OCI-LY3 (cell line): ENCODE data around the gene HSF5.

Experiments
- CTCF ChIP-seq: fragments of 200-600, 300-600 bp; sonication (generic); IDR thresholded peaks from 2 replicates; pipeline ENCODE4 v1.5.1; 2014; ENCODE audit warnings: antibody characterized with exemption, low read length, low read depth
- EZH2phosphoT487 ChIP-seq: fragments of 200-600 bp; shearing (Covaris generic); IDR thresholded peaks from 2 replicates; pipeline ENCODE4 v1.6.1; 2018; ENCODE audit warnings: antibody characterized with exemption, mixed run types, low read depth

- no peak for TF ChIP-seq CTCF
- no peak for TF ChIP-seq EZH2phosphoT487
These were observed 73.6 kb downstream of the HSF5 start for GRCh38 chr17:58414596-58414997.
